GM12891 (cell line): ENCODE measurements around the gene DDI1.

Source experiments
- POLR2A ChIP-seq: IDR thresholded peaks from 2 replicates; pipeline ENCODE4 v1.6.1; 2011; ENCODE audit warnings: low read depth, low read length, control low read depth
- SPI1 ChIP-seq: IDR thresholded peaks from 2 replicates; pipeline ENCODE4 v1.6.1; 2011; ENCODE audit warnings: low read depth, low read length, control low read depth
- TAF1 ChIP-seq: IDR thresholded peaks from 2 replicates; pipeline ENCODE4 v1.6.1; 2011; ENCODE audit warnings: low read depth, low read length, control low read depth

GRCh38 chr11:104064034-104064630 lies 27.7 kb downstream of the DDI1 start:
- TF ChIP-seq POLR2A (no peak), TAF1 (no peak), SPI1 (no peak)
